ENCODE results near the gene VWA1.
"Not testable (repeated sequence)": the region's sequence is repeated elsewhere in the genome, so short reads cannot be mapped to it uniquely, and the experiment has no call there.

The VWA1 gene

DNA sequence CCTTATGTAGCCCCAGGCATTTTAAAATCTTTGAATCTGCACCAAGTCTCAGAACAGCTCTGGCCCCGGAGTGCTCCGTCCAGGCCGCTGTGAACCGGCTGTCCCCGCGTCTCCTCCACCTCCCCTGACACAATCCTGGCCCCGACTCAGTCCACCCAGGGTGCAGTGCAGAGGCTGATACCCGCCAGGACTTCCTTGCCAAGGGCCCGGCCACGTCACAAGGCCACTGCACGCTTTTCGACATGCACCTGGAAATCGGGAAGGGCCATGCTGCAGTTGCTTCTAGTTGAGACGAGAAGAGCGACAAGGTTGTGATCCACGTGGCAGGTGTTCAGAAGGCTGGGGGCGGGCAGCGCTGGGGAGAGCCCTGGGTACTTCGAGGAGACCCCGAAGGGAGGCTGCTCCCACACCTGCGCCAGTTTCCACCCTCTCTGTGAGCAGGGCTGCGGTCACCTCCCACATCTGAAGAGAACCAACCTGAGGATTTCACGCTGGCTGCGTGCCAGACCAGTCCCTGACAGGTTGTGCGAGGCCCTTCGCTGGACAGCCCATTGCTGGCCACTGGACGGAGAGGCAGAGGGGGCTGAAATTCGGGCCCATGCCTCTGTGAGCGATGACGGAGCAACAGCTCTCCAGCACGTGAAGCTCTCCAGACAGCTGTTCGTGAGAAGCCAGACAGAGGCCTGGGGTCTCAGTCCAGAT, 6.7 kb downstream of the VWA1 start:
- no peak for ATAC-seq
- TF ChIP-seq SNAI2 (CRISPR knock-in tag; IDR thresholded peaks at IDR 0.05) (no peak), BACH2 (CRISPR knock-in tag; IDR thresholded peaks at IDR 0.05; ENCODE audit: borderline replicate concordance) (no peak), RARB (CRISPR knock-in tag; IDR thresholded peaks at IDR 0.05) (no peak), ZFP30 (CRISPR knock-in tag; IDR thresholded peaks at IDR 0.05) (no peak), ISL1 (CRISPR knock-in tag; IDR thresholded peaks at IDR 0.05) (no peak), ZFP3 (CRISPR knock-in tag; IDR thresholded peaks at IDR 0.05) (no peak), TCF4 (CRISPR knock-in tag; IDR thresholded peaks at IDR 0.05; ENCODE audit: borderline replicate concordance) (no peak), GLIS3 (CRISPR knock-in tag; IDR thresholded peaks at IDR 0.05) (no peak), PPARA (CRISPR knock-in tag; IDR thresholded peaks at IDR 0.05; ENCODE audit: borderline replicate concordance) (no peak), ESRRG (CRISPR knock-in tag; IDR thresholded peaks at IDR 0.05) (no peak), ZNF565 (CRISPR knock-in tag; conservative IDR thresholded peaks at IDR 0.05; ENCODE audit: low read depth) (no peak)
- TF ChIP-seq, protein P1, sequence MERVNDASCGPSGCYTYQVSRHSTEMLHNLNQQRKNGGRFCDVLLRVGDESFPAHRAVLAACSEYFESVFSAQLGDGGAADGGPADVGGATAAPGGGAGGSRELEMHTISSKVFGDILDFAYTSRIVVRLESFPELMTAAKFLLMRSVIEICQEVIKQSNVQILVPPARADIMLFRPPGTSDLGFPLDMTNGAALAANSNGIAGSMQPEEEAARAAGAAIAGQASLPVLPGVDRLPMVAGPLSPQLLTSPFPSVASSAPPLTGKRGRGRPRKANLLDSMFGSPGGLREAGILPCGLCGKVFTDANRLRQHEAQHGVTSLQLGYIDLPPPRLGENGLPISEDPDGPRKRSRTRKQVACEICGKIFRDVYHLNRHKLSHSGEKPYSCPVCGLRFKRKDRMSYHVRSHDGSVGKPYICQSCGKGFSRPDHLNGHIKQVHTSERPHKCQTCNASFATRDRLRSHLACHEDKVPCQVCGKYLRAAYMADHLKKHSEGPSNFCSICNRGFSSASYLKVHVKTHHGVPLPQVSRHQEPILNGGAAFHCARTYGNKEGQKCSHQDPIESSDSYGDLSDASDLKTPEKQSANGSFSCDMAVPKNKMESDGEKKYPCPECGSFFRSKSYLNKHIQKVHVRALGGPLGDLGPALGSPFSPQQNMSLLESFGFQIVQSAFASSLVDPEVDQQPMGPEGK (CRISPR knock-in tag; IDR thresholded peaks at IDR 0.05; ENCODE audit: borderline replicate concordance) = no peak
- TF ChIP-seq, protein P2, sequence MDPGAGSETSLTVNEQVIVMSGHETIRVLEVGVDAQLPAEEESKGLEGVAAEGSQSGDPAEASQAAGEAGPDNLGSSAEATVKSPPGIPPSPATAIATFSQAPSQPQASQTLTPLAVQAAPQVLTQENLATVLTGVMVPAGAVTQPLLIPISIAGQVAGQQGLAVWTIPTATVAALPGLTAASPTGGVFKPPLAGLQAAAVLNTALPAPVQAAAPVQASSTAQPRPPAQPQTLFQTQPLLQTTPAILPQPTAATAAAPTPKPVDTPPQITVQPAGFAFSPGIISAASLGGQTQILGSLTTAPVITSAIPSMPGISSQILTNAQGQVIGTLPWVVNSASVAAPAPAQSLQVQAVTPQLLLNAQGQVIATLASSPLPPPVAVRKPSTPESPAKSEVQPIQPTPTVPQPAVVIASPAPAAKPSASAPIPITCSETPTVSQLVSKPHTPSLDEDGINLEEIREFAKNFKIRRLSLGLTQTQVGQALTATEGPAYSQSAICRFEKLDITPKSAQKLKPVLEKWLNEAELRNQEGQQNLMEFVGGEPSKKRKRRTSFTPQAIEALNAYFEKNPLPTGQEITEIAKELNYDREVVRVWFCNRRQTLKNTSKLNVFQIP (CRISPR knock-in tag; IDR thresholded peaks at IDR 0.05; ENCODE audit: borderline replicate concordance, low read depth) = no peak
- TF ChIP-seq, protein P3, sequence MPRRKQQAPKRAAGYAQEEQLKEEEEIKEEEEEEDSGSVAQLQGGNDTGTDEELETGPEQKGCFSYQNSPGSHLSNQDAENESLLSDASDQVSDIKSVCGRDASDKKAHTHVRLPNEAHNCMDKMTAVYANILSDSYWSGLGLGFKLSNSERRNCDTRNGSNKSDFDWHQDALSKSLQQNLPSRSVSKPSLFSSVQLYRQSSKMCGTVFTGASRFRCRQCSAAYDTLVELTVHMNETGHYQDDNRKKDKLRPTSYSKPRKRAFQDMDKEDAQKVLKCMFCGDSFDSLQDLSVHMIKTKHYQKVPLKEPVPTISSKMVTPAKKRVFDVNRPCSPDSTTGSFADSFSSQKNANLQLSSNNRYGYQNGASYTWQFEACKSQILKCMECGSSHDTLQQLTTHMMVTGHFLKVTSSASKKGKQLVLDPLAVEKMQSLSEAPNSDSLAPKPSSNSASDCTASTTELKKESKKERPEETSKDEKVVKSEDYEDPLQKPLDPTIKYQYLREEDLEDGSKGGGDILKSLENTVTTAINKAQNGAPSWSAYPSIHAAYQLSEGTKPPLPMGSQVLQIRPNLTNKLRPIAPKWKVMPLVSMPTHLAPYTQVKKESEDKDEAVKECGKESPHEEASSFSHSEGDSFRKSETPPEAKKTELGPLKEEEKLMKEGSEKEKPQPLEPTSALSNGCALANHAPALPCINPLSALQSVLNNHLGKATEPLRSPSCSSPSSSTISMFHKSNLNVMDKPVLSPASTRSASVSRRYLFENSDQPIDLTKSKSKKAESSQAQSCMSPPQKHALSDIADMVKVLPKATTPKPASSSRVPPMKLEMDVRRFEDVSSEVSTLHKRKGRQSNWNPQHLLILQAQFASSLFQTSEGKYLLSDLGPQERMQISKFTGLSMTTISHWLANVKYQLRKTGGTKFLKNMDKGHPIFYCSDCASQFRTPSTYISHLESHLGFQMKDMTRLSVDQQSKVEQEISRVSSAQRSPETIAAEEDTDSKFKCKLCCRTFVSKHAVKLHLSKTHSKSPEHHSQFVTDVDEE (CRISPR knock-in tag; IDR thresholded peaks at IDR 0.05) = no peak
- TF ChIP-seq, protein P4, sequence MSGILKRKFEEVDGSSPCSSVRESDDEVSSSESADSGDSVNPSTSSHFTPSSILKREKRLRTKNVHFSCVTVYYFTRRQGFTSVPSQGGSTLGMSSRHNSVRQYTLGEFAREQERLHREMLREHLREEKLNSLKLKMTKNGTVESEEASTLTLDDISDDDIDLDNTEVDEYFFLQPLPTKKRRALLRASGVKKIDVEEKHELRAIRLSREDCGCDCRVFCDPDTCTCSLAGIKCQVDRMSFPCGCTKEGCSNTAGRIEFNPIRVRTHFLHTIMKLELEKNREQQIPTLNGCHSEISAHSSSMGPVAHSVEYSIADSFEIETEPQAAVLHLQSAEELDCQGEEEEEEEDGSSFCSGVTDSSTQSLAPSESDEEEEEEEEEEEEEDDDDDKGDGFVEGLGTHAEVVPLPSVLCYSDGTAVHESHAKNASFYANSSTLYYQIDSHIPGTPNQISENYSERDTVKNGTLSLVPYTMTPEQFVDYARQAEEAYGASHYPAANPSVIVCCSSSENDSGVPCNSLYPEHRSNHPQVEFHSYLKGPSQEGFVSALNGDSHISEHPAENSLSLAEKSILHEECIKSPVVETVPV (CRISPR knock-in tag; IDR thresholded peaks at IDR 0.05) = no peak

DNA sequence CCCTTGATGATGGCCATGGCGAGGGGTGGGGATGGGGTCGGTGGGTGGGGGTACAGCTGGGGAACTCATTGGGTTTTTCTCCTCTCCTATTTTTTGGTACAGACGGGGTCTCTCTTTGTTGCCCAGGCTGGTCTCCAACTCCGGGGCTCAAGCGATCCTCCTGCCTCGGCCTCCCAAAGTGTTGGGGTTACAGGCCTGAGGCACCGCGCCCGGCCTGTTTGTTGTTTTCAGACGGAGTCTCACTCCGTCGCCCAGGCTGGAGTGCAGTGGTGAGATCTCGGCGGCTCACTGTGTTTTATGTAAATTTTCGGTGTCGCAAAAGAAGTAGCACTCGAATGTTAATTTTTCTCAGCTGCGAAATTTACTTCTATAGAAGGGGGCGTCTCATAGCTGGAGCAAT, 11.1 kb downstream of the VWA1 start:
- not testable (repeated sequence) for ATAC-seq

DNA sequence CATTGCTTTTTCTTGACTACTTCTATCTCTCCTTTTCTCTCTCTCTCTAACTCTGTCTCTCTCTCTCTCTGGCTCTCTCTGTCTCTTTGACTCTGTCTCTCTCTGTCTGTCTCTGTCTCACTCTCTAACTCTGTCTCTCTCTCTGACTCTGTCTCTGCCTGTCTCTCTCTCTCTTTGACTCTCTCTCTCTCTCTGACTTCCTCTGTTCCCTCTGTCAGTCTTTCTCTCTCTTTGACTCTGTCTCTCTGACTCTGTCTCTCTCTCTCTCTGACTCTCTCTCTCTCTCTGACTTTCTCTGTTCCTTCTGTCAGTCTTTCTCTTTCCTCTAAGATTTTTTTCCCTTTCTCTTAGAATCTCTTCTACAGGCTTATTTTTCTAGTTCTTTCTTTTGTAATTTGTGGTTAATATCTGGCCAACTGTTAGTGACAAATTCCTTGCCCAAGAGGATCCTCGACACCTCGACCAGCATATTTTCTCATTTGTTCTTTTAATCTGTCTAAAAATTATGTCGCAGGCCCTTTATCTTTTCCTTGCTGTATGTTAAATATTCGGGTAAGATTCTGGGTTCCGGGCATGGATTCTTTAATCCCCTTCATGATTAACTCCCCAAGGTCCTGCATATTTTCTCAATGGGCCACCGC, 13.7 kb downstream of the VWA1 start, which contains the start of gene ATAD3C:
Gene ATAD3C, plus strand, starts transcription at position 591 of the 641 bp plus-strand sequence. CDS start 995 bp downstream, outside the sequence.
- no peak for ATAC-seq
- TF ChIP-seq TCF4 (CRISPR knock-in tag; IDR thresholded peaks at IDR 0.05; ENCODE audit: borderline replicate concordance) (no peak), ISL1 (CRISPR knock-in tag; IDR thresholded peaks at IDR 0.05) (no peak), TOX (CRISPR knock-in tag; IDR thresholded peaks at IDR 0.05; ENCODE audit: borderline replicate concordance) (no peak), PPARA (CRISPR knock-in tag; IDR thresholded peaks at IDR 0.05; ENCODE audit: borderline replicate concordance) (no peak), RARB (CRISPR knock-in tag; IDR thresholded peaks at IDR 0.05) (no peak), CSDC2 (CRISPR knock-in tag; IDR thresholded peaks at IDR 0.05) (no peak), SNAI2 (CRISPR knock-in tag; IDR thresholded peaks at IDR 0.05) (no peak)

DNA sequence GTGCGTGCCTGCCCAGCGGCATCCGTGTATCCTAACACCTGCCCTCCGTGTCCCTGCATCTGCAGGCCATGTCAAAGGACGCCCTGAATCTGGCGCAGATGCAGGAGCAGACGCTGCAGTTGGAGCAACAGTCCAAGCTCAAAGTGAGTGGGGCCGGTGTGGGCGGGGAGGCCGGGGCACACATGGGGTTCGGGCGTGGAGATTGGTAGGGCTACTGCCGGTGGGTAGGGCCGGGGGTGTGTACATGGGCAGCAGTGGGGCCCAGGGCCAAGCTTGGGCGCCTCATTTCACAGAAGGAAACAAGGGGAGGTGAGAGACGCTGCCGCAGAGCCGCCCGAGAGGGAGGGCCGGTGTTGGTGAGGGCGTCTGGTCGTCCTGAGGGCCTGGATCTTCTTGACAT, 15.1 kb downstream of the VWA1 start:
- not testable (repeated sequence) for ATAC-seq
